Posterior cingulate gyrus (tissue), 11 donors: ENCODE data around the gene ABAT.
"Not testable (repeated sequence)": the region's sequence is repeated elsewhere in the genome, so short reads cannot be mapped to it uniquely, and the experiment has no call there.

Source experiments
- DNase-seq, 10 donors: peaks; one replicate each; pipeline versions ENCODE4 v3.0.0 to v3.0.0-alpha.2; 2020 to 2021; ENCODE audit warnings: mixed read lengths in 3 of 10
- intact Hi-C: fragments of 100-400 bp; cut with DNase I; formaldehyde crosslinking; loops from one replicate; pipeline ENCODE4 v1.15.1; 2023

Gene ABAT

GRCh38 chr16:8733849-8734540, 59.6 kb downstream of the ABAT start:
- no peak for DNase-seq
- intact Hi-C loops, result no loop called here

- no peak for DNase-seq
- intact Hi-C loops, result no loop called here
Observed at GRCh38 chr16:8735574-8735973, 61.2 kb downstream of the ABAT start.

- intact Hi-C loops, result no loop called here
Observed at GRCh38 chr16:8736123-8736668, 61.8 kb downstream of the ABAT start.

DNA sequence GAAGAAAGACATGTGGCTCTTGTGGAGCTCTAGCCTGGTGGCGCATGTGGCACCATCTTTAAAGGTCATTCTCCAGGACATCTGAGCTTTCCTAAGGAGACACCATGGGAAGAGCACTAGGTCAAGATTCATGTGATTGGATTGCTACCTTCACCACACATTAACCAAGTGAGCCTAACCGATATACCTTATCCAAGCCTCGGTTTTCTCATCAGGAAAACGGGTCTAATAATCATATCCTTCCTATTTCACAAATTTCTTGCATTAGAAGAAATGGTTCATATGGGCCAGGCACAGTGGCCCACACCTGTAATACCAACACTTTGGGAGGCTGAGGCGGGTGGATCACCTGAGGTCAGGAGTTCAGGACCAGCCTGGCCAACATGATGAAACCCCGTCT, 64.7 kb downstream of the ABAT start:
- intact Hi-C loops, result no loop called here
- DNase-seq, result no peak

More at GRCh38 chr16:8736123-8736668, 61.8 kb downstream of the ABAT start:
- no peak for DNase-seq

GRCh38 chr16:8739989-8740704, 65.7 kb downstream of the ABAT start:
- DNase-seq, result no peak

DNA sequence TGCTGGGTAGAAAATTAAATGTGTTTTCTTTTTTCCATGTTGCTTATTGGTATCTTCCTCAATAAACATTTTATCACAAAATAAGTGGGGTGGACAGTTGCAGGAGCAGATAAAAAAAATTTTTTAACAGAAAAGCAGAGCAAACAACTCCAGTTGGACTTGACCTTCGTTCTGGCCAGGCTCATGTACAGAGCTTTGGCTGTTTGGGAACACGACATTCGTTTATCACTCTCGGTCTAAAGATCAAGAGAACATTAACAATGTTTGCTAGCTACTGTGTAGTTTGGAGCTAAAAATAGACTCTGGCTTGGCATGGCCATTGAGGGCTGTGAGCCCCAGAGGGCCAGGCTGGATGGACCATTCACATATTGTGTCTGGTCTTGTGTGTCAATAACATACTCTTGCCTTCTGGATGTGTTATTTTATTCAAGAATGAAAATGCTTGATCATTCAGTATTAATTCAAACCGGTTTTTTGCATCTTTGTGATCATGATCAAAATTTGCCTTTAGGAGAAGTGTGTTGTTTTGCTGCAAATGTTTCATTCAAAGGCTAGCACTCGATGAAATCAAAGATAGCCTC, 66.4 kb downstream of the ABAT start:
- DNase-seq, result no peak
- intact Hi-C loops, result no loop called here

More at GRCh38 chr16:8739989-8740704, 65.7 kb downstream of the ABAT start:
- intact Hi-C loops, result no loop called here

DNA sequence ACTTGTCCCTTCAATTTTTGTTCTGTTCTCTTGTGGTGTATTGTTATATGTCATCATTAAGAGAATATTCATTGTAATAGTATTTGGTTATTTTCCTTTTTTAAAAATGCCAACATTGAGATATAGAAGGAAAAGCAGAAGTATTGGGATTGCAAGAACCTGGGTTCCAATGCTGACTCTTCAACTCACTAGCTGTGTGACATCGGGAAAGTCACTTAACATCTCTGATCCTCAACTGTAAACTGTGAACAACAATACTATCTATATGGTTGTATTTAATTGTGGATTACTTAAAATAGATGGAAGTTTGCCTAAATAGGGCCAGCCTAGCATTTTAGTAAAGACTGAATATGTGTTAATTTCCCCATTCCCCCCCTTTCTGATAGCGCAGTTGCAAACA, 67.2 kb downstream of the ABAT start:
- intact Hi-C loops, result no loop called here

DNA sequence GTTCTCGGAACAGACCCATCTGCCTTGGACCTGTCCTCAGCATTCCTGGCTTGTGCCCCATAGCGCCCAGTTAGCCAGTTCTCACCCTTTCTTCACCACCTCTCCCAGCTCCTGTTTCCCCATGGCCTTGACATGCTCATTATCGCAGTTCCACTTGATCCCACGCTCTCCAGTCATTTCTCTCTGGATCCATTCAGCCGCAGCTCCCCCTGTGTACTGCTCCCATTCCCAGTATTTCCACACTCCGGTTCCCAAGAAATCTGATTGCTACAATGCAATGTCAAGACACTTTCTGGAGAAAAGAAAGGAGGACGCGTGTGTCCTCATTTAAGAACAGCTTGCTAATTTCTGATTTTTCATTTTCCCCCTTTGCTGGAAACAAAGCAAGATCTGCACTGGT, 67.7 kb downstream of the ABAT start:
- no peak for DNase-seq
- intact Hi-C loops, result no loop called here

More for the DNA sequence above, 67.2 kb downstream of the ABAT start:
- DNase-seq, result no peak

DNA sequence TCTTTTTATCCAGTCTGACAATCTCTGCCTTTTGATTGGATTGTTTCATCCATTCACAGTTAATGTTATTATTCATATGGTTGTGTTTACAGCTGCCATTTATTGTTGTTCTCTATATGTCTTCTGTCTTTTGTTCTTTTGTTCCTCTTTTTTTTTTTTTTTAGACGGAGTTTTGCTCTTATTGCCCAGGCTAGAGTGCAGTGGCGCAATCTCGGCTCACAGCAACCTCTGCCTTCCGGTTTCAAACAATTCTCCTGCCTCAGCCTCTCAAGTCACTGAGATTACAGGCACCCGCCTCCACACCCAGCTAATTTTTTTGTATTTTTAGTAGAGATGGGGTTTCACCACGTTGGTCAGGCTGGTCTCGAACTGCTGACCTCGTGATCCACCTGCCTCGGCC, 74.5 kb downstream of the ABAT start:
- intact Hi-C loops, DNase-seq: not testable (repeated sequence)

DNA sequence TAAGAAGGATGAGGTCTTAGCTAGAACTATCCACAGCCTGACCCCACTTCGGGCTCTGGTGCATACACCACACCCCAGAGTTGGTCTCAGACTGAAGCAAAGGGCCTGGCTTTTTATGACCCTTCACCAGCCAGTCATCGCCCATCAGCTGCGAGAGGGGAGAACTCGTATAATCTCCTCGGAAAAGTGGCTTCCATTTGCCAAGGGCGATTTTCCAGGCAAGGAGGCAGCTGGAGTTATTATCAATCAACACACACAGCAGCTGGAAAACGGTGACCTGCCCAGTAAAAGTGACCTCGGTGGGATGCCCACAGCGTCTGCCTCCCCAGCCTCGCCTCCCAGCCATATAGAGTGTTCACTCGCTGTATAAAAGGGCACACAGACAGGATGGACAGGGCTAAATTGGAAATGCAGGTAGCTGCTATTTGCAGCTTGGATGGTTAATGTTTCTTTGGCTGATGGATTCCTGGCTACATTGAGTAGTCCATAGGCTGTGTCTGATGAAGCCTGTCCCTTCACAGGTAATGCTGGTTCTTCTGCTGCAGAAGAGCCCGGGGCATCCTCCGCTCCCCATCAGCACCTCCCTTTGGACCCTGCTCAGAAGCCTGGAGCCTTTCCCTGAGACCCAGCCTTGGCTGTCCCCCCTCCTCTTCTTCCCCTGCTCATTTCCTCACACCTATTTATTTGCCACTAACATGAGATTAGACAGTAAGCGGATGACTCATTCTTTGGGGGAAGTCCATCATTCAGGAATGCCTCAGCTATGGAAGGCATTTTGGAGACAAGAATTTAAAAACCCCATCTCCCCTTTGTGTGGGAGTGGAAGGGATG, 77.3 kb downstream of the ABAT start:
- intact Hi-C loops, result no loop called here
- DNase-seq, result no peak

GRCh38 chr16:8752706-8753105, 78.3 kb downstream of the ABAT start:
- no peak for DNase-seq
- intact Hi-C loops, result no loop called here

DNA sequence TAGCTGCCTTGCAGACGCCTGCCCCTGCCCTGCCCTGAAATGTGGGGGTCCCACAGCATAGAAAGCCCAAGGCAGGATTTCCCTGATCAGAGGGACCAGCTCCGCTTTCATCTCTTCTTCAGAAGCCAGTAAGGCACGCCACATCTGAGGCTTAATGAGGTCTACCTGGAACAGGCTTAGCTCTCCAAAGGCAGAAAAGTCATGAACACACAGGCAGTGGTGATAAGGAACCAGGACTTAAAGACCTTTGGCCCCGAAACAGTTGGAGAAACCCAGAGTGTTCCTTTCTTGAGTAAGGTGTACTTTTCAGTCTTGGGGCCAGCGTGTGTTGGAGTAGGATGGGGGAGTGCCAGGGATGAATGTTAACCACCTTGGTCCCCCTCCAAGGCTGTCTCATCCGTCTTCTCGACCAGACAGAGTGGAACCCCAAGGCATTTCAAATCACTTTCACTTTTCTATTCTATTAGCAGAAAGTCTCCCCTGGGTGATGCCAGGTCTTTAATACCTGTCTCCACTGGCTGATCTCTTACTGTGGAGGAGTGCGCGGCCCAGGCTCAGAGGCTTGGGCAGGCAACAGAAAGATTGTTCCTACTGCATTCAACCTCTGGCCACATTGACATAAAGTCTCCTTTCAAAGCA, 79.1 kb downstream of the ABAT start:
- DNase-seq, result no peak
- intact Hi-C loops, result no loop called here

DNA sequence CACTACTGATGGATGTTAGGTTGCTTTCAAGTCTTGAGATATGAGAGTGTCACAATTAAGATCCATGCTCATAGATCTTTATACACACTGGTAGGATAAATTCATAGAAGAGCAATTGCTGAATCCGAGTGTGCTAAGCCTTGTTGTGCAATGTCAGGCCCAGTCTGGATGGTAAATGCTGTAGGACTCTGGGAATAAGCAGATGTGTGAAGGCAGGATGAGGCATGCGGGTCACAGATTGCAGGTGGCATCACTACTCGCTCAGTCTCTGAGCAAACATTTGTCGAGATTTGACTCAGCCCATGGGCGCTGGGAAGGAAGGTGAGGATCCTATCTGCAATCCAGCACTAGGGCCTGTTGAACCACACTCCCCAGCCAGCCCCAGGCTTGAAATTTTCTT, 82.3 kb downstream of the ABAT start:
- DNase-seq, result no peak
- intact Hi-C loops, result no loop called here

GRCh38 chr16:8758022-8758421, 83.6 kb downstream of the ABAT start:
- DNase-seq, result no peak
- intact Hi-C loops, result no loop called here

- intact Hi-C loops, result no loop called here
- peak in 1 of 10 donors; percentile 7 for DNase-seq
Observed at GRCh38 chr16:8760021-8760420, 85.6 kb downstream of the ABAT start.

DNA sequence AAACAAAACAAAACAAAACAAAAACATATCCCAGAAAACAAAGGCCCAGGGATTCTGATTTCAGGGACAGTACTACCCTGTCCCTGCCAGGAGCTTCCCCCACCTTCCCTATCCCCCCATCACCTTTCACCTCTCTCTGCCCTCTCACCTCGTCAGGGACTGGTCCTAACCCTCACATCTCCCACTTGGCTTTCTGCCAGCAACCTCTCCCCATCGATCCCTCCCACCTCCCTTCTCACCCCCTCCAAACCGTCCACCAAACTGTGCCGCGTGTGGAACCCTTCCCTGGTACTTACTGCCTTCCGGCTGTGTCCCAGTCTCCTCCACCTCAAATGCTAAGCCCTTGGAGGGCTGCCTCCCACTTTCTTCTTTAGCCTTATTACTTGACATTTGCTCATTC, 86.7 kb downstream of the ABAT start:
- intact Hi-C loops, result no loop called here
- DNase-seq, result no peak

- DNase-seq, result no peak
- intact Hi-C loops, result no loop called here
Observed at GRCh38 chr16:8762254-8762653, 87.8 kb downstream of the ABAT start.

DNA sequence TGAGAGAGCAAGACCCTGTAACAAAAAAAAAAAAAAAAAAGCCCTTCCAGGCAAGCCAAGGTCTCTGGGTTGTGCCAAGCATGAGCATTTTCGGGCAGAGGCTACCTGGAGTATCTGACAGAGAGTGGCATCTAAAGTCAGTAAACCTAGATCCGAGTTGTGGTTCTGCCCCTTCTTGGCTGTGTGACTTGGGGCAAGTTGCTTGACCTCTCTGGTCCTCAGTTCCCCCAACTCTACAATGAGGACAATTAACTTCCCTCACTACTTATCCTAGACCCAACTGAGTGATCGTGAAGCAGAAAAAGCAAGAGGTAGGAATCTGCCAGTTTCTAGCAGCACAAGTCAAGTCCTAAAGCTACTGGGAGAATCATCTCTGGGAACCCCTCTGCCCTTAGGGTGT, 88.7 kb downstream of the ABAT start:
- no peak for DNase-seq
- intact Hi-C loops, result no loop called here

GRCh38 chr16:8763899-8764298, 89.5 kb downstream of the ABAT start:
- intact Hi-C loops, result no loop called here
- no peak for DNase-seq
